ENCODE measurements around the gene ITGA6.

DNA sequence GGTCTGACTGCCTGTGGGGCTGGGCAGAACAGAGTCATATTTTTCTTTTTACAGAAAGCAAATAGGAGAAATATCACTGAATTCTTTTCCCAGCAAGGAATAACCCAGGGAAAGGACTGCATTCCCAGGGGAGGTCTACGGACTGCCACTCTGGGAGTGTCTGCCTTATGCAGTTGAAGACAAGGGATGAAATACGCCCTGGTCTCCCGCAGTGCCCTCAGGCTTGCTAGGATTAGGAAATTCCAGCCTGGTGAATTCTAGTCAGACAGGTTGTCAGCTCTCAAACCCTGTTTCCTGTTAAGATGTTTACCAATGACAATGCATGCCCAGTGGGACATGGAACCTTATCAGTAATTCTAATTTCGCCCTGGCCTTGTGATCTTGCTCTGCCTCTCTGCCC, 98.2 kb downstream of the ITGA6 start:
- no peak for TF ChIP-seq REST (IDR thresholded peaks at IDR 0.05; ENCODE audit: low read depth)
- no peak for TF ChIP-seq CTCF (IDR thresholded peaks at IDR 0.05 in 2 of 3, conservative IDR thresholded peaks at IDR 0.05 in 1 of 3; ENCODE audit: borderline replicate concordance in 1 of 3, insufficient read depth in 1 of 3, low read depth in 2 of 3, low read length in 2 of 3)
- TF ChIP-seq EZH2 (IDR thresholded peaks at IDR 0.05) = no peak

Data from HCT116 (cell line).